DOHH2 (cell line): ENCODE measurements around the gene AXDND1.

Experiments
- EZH2phosphoT487 ChIP-seq: fragments of 200-600 bp; sonication (generic); IDR thresholded peaks from 2 replicates; pipeline ENCODE4 v1.6.1; 2017; ENCODE audit warnings: borderline replicate concordance, mild to moderate bottlenecking, antibody characterized with exemption, low read length, moderate library complexity, mixed read lengths
- TF ChIP-seq, protein P1 (sequence below): fragments of 200-600 bp; sonication (generic); IDR thresholded peaks from one replicate; pipeline ENCODE4 v1.5.1; 2014; ENCODE audit warnings: antibody characterized with exemption, mild to moderate bottlenecking, low read depth, low read length; ENCODE audit not compliant: poor library complexity, severe bottlenecking

DNA sequence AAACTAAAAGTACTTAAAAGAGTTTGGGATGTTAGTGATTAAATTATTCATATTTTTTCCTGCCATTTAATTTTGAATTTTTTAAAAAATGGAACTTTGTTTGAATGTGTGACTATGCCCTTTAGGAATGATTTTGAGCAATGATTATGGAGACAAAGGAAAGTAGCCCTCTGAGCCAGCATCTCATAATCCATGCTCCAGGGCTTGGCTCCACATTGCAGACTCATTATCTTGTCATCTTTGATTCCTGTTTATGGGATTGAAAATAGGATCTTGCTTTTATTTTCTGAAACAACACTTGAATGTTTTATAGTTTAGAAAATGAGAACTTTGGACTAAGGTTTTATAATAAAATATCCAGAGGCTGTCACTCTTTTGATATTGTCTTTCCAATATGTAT is 14.5 kb downstream of the AXDND1 start:
- TF ChIP-seq, protein P1, sequence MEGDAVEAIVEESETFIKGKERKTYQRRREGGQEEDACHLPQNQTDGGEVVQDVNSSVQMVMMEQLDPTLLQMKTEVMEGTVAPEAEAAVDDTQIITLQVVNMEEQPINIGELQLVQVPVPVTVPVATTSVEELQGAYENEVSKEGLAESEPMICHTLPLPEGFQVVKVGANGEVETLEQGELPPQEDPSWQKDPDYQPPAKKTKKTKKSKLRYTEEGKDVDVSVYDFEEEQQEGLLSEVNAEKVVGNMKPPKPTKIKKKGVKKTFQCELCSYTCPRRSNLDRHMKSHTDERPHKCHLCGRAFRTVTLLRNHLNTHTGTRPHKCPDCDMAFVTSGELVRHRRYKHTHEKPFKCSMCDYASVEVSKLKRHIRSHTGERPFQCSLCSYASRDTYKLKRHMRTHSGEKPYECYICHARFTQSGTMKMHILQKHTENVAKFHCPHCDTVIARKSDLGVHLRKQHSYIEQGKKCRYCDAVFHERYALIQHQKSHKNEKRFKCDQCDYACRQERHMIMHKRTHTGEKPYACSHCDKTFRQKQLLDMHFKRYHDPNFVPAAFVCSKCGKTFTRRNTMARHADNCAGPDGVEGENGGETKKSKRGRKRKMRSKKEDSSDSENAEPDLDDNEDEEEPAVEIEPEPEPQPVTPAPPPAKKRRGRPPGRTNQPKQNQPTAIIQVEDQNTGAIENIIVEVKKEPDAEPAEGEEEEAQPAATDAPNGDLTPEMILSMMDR, result no peak
- no peak for TF ChIP-seq EZH2phosphoT487
